Astrocyte (in vitro differentiated cells and primary cell): Measurements from ENCODE around the gene FGGY. TPM values are rescaled to one million over a fixed set of nuclear protein-coding genes. Genes with fewer than 3 reads are reported as not detected.
A peak's percentile ranks its signal among the peaks of the same experiment; 100 is the strongest.
"Not testable (repeated sequence)": the region's sequence is repeated elsewhere in the genome, so short reads cannot be mapped to it uniquely, and the experiment has no call there.

Experiments
- DNase-seq: peaks from one replicate; pipeline ENCODE4 v3.0.0-alpha.2; 2010; ENCODE audit warnings: low read depth
- FAIRE-seq: peaks from 2 replicates; lab custom pipeline; 2011; peaks lifted over from hg19 to GRCh38; lab: Jason Lieb, UNC
- H2AFZ ChIP-seq: 2 replicates; pipeline ENCODE4 v1.6.0; 2012; ENCODE audit warnings: low read depth, low read length, inconsistent platforms
- H3K27ac ChIP-seq: 2 replicates; pipeline ENCODE4 v1.5.1; 2011; ENCODE audit warnings: low read depth, low read length, inconsistent platforms
- H3K27me3 ChIP-seq: 2 replicates; pipeline ENCODE4 v1.6.0; 2011; ENCODE audit warnings: low read length, inconsistent platforms; ENCODE audit not compliant: insufficient read depth
- H3K36me3 ChIP-seq: 2 replicates; pipeline ENCODE4 v1.5.1; 2011; ENCODE audit warnings: low read length, inconsistent platforms; ENCODE audit not compliant: insufficient read depth
- H3K4me1 ChIP-seq: 2 replicates; pipeline ENCODE4 v1.5.1; 2011; ENCODE audit warnings: low read length, inconsistent platforms; ENCODE audit not compliant: insufficient read depth
- H3K4me2 ChIP-seq: 2 replicates; pipeline ENCODE4 v1.6.0; 2012; ENCODE audit warnings: low read length, inconsistent platforms
- H3K4me3 ChIP-seq: 2 replicates; pipeline ENCODE4 v1.5.1; 2011; ENCODE audit warnings: low read depth, mild to moderate bottlenecking, low read length, inconsistent platforms; ENCODE audit not compliant: insufficient read depth
- H3K79me2 ChIP-seq: 2 replicates; pipeline ENCODE4 v1.6.0; 2012; ENCODE audit warnings: mild to moderate bottlenecking, low read length, inconsistent platforms; ENCODE audit not compliant: insufficient read depth
- H3K9ac ChIP-seq: 2 replicates; pipeline ENCODE4 v1.6.0; 2012; ENCODE audit warnings: mild to moderate bottlenecking, low read length, inconsistent platforms
- H3K9me3 ChIP-seq: 2 replicates; pipeline ENCODE4 v1.5.1; 2012; ENCODE audit warnings: low read depth, mild to moderate bottlenecking, low read length, inconsistent platforms; ENCODE audit not compliant: insufficient read depth
- H4K20me1 ChIP-seq: 2 replicates; pipeline ENCODE4 v1.6.0; 2012; ENCODE audit warnings: low read length, inconsistent platforms; ENCODE audit not compliant: insufficient read depth
- H3K27ac Mint-ChIP-seq: one replicate; pipeline ENCODE4 v1.8.0; 2021; ENCODE audit warnings: mild to moderate bottlenecking, mixed read lengths; ENCODE audit not compliant: unreplicated experiment
- H3K27me3 Mint-ChIP-seq: one replicate; pipeline ENCODE4 v1.8.0; 2021; ENCODE audit warnings: low read depth, mixed read lengths; ENCODE audit not compliant: unreplicated experiment
- H3K36me3 Mint-ChIP-seq: one replicate; pipeline ENCODE4 v1.8.0; 2021; ENCODE audit warnings: low read depth, mixed read lengths; ENCODE audit not compliant: unreplicated experiment
- H3K4me1 Mint-ChIP-seq: one replicate; pipeline ENCODE4 v1.8.0; 2021; ENCODE audit warnings: low read depth, mixed read lengths; ENCODE audit not compliant: unreplicated experiment
- H3K4me3 Mint-ChIP-seq: one replicate; pipeline ENCODE4 v1.8.0; 2021; ENCODE audit warnings: mild to moderate bottlenecking, moderate library complexity, mixed read lengths; ENCODE audit not compliant: unreplicated experiment
- H3K9me3 Mint-ChIP-seq: one replicate; pipeline ENCODE4 v1.8.0; 2021; ENCODE audit warnings: mild to moderate bottlenecking, mixed read lengths; ENCODE audit not compliant: unreplicated experiment
- CTCF ChIP-seq: IDR thresholded peaks from 2 replicates; pipeline ENCODE4 v1.5.1; 2011; ENCODE audit warnings: low read depth, mild to moderate bottlenecking, inconsistent platforms, low read length, moderate library complexity; ENCODE audit not compliant: insufficient read depth
- EZH2 ChIP-seq: IDR thresholded peaks from 2 replicates; pipeline ENCODE4 v1.6.1; 2012; ENCODE audit warnings: mild to moderate bottlenecking, low read length, inconsistent platforms; ENCODE audit not compliant: insufficient read depth
- total RNA-seq: library from RNA; stranded (reverse); gene quantifications from 2 replicates; pipeline ENCODE4 v1.2.1, GENCODE V29; 2021

Gene FGGY
- total RNA-seq, 1 donor from 2014 or later: 6.8 TPM

- no peaks in the 10 kb centered on the region for H4K20me1 ChIP-seq
- no peaks in the 10 kb centered on the region for H3K27me3 ChIP-seq
- peak overlapping the region; percentile 54 for H3K27ac Mint-ChIP-seq
- H3K4me1 ChIP-seq: peaks cover 35% of the 10 kb centered on the region
- TF ChIP-seq CTCF: no peak
- no peak for TF ChIP-seq EZH2
- H3K27me3 Mint-ChIP-seq: no peaks in the 10 kb centered on the region
- H3K4me3 Mint-ChIP-seq: no peak overlapping the region
- H3K4me3 ChIP-seq: no peak overlapping the region
- peak overlapping the region; percentile 33 for H3K4me2 ChIP-seq
- peaks cover 37% of the 10 kb centered on the region for H3K4me1 Mint-ChIP-seq
- H3K36me3 ChIP-seq: no peaks in the 10 kb centered on the region
- H3K9me3 Mint-ChIP-seq: peaks cover 9% of the 10 kb centered on the region
- peak overlapping the region; percentile 32 for H3K27ac ChIP-seq
- no peaks in the 10 kb centered on the region for H3K79me2 ChIP-seq
- no peak for FAIRE-seq
- peak overlapping the region; percentile 7 for H3K9ac ChIP-seq
- H2AFZ ChIP-seq: peak overlapping the region; percentile 15
- DNase-seq: no peak
- H3K9me3 ChIP-seq: no peaks in the 10 kb centered on the region
- no peaks in the 10 kb centered on the region for H3K36me3 Mint-ChIP-seq
Observed at GRCh38 chr1:59706303-59706599, 409.4 kb downstream of the FGGY start.

- Histone ChIP-seq H4K20me1 (no peaks in the 10 kb centered on the region), H3K4me1 (peaks cover 35% of the 10 kb centered on the region), H3K4me2 (peak overlapping the region; percentile 32), H2AFZ (peak overlapping the region; percentile 37), H3K27me3 (no peaks in the 10 kb centered on the region), H3K27ac (peak overlapping the region; percentile 67), H3K79me2 (no peaks in the 10 kb centered on the region), H3K4me3 (no peak overlapping the region), H3K36me3 (no peaks in the 10 kb centered on the region), H3K9ac (peak overlapping the region; percentile 36), H3K9me3 (no peaks in the 10 kb centered on the region)
- Mint-ChIP-seq H3K27me3 (no peaks in the 10 kb centered on the region), H3K4me3 (no peak overlapping the region), H3K36me3 (no peaks in the 10 kb centered on the region), H3K9me3 (peaks cover 9% of the 10 kb centered on the region), H3K4me1 (peaks cover 33% of the 10 kb centered on the region), H3K27ac (peak overlapping the region; percentile 87)
- DNase-seq (peak; percentile 96), FAIRE-seq (no peak)
- TF ChIP-seq EZH2 (no peak), CTCF (no peak)
Observed at GRCh38 chr1:59707178-59707791, 410.4 kb downstream of the FGGY start.

- no peak for TF ChIP-seq CTCF
- TF ChIP-seq EZH2: no peak
- H3K4me1 Mint-ChIP-seq: peaks cover 24% of the 10 kb centered on the region
- Histone ChIP-seq H3K27me3 (no peaks in the 10 kb centered on the region), H3K79me2 (no peaks in the 10 kb centered on the region), H3K36me3 (no peaks in the 10 kb centered on the region), H3K9ac (no peak overlapping the region), H3K4me1 (peaks cover 22% of the 10 kb centered on the region), H3K4me3 (no peak overlapping the region), H2AFZ (no peak overlapping the region), H3K27ac (no peak overlapping the region), H4K20me1 (no peaks in the 10 kb centered on the region), H3K4me2 (no peak overlapping the region), H3K9me3 (no peaks in the 10 kb centered on the region)
- peaks cover 9% of the 10 kb centered on the region for H3K9me3 Mint-ChIP-seq
- no peak overlapping the region for H3K27ac Mint-ChIP-seq
- no peak for FAIRE-seq
- H3K27me3 Mint-ChIP-seq: no peaks in the 10 kb centered on the region
- DNase-seq: no peak
- H3K36me3 Mint-ChIP-seq: no peaks in the 10 kb centered on the region
- no peak overlapping the region for H3K4me3 Mint-ChIP-seq
Observed at GRCh38 chr1:59709333-59709732, 412.4 kb downstream of the FGGY start.

GRCh38 chr1:59710920-59711319 lies 414.0 kb downstream of the FGGY start:
- peaks cover 21% of the 10 kb centered on the region for H3K4me1 Mint-ChIP-seq
- DNase-seq, H3K79me2 ChIP-seq, H3K9me3 ChIP-seq, H3K4me2 ChIP-seq, H3K4me3 ChIP-seq, H3K36me3 Mint-ChIP-seq, H3K27ac ChIP-seq, H3K4me3 Mint-ChIP-seq, H2AFZ ChIP-seq, H4K20me1 ChIP-seq, H3K27me3 ChIP-seq, H3K9ac ChIP-seq, H3K27me3 Mint-ChIP-seq, H3K36me3 ChIP-seq, FAIRE-seq, H3K27ac Mint-ChIP-seq, H3K9me3 Mint-ChIP-seq: not testable (repeated sequence)
- H3K4me1 ChIP-seq: peaks cover 16% of the 10 kb centered on the region
